K562 (cell line): Measurements from ENCODE around the gene ZFP36. TPM values are rescaled to one million over a fixed set of nuclear protein-coding genes. Genes with fewer than 3 reads are reported as not detected.
A peak's percentile ranks its signal among the peaks of the same experiment; 100 is the strongest.

ENCODE experiments used
- ARID4B ChIP-seq: sonication (generic); formaldehyde crosslinking; IDR thresholded peaks from 2 replicates; pipeline ENCODE4 v1.8.0; 2022; ENCODE audit warnings: mild to moderate bottlenecking, missing genetic modification reagents
- CBX5 ChIP-seq: IDR thresholded peaks from 2 replicates; pipeline ENCODE4 v1.6.1; 2014; ENCODE audit warnings: low read depth, borderline replicate concordance
- CTCFL ChIP-seq: IDR thresholded peaks from 2 replicates; pipeline ENCODE4 v1.6.1; 2011; ENCODE audit warnings: borderline replicate concordance, low read depth, mild to moderate bottlenecking, moderate library complexity, low read length; ENCODE audit not compliant: insufficient read depth, poor library complexity, severe bottlenecking
- GTF2E2 ChIP-seq: fragments of 200-800 bp; sonication (Bioruptor generic); IDR thresholded peaks from 2 replicates; pipeline ENCODE4 v1.6.1; 2016; ENCODE audit warnings: missing genetic modification characterization, missing compliant biosample characterization
- ILK ChIP-seq: fragments of 450-650 bp; IDR thresholded peaks from 2 replicates; pipeline ENCODE4 v1.6.1; 2016; ENCODE audit warnings: missing genetic modification characterization, low read depth, mild to moderate bottlenecking, missing compliant biosample characterization, moderate library complexity, borderline replicate concordance
- NCOA2 ChIP-seq, 2 experiments: fragments of 450-650 bp; IDR thresholded peaks; 2 replicates each; pipeline ENCODE4 v1.6.1; 2018; ENCODE audit warnings: mild to moderate bottlenecking in 2 of 2, moderate library complexity in 1 of 2; ENCODE audit not compliant: partially characterized antibody in 2 of 2
- POLR2B ChIP-seq: fragments of 450-650 bp; IDR thresholded peaks from 2 replicates; pipeline ENCODE4 v1.6.1; 2018; ENCODE audit warnings: low read depth; ENCODE audit not compliant: partially characterized antibody
- RBM14 ChIP-seq: fragments of 200-400 bp; formaldehyde crosslinking; IDR thresholded peaks from 2 replicates; pipeline ENCODE4 v1.6.1; 2018; ENCODE audit warnings: low read depth, mild to moderate bottlenecking, low read length, moderate library complexity, borderline replicate concordance; ENCODE audit not compliant: insufficient read depth
- SIN3A ChIP-seq, 2 experiments: fragments of 150-350 bp in 1 of 2; IDR thresholded peaks; 2 replicates each; pipeline ENCODE4 v1.6.1; 2011 to 2016; ENCODE audit warnings: borderline replicate concordance in 2 of 2, low read depth in 2 of 2, low read length in 2 of 2, mild to moderate bottlenecking in 2 of 2, moderate library complexity in 2 of 2; ENCODE audit not compliant: control insufficient read depth in 1 of 2
- SMC3 ChIP-seq: conservative IDR thresholded peaks from 2 replicates; pipeline ENCODE4 v1.6.1; 2011; ENCODE audit warnings: low read depth, low read length, improper control_type of control experiment; ENCODE audit not compliant: insufficient read depth
- SREBF2 ChIP-seq: sonication (generic); formaldehyde crosslinking; IDR thresholded peaks from 2 replicates; pipeline ENCODE4 v1.4.0; 2020; ENCODE audit warnings: mild to moderate bottlenecking, missing genetic modification reagents
- SRSF9 ChIP-seq: fragments of 200-400 bp; formaldehyde crosslinking; IDR thresholded peaks from 2 replicates; pipeline ENCODE4 v1.6.1; 2017; ENCODE audit warnings: low read depth, low read length, borderline replicate concordance
- ZC3H11A ChIP-seq: IDR thresholded peaks from 2 replicates; pipeline ENCODE4 v1.6.1; 2012; ENCODE audit warnings: low read depth, low read length, improper control_type of control experiment
- ZNF184 ChIP-seq: sonication (generic); formaldehyde crosslinking; IDR thresholded peaks from 2 replicates; pipeline ENCODE4 v1.5.0; 2020; ENCODE audit warnings: missing genetic modification reagents
- ZNF449 ChIP-seq: fragments of 250-450 bp; sonication (Bioruptor Pico); IDR thresholded peaks from 2 replicates; pipeline ENCODE4 v1.8.0; 2022; ENCODE audit warnings: moderate library complexity, mild to moderate bottlenecking, inconsistent platforms
- ZNF77 ChIP-seq: fragments of 250-450 bp; sonication (Bioruptor Pico); IDR thresholded peaks from 2 replicates; pipeline ENCODE4 v1.5.0; 2020
- polyA plus RNA-seq, 8 experiments: library from polyadenylated mRNA; depleted of rRNA in 4 of 8; stranded (reverse) in 5 of 8; unstranded in 3 of 8; fragments of >200 nt; fragmentation: Nextera tagmentation in 2 of 8; fragmentation: Illumina TruSeq in 1 of 8; extraction: Ambion mirVana in 2 of 8; extraction: Trizol in 1 of 8; gene quantifications; 2 replicates each; pipeline versions ENCODE4 v1.2.1 to v1.2.3, GENCODE V29; 2011 to 2014; ENCODE audit warnings: inconsistent platforms in 1 of 8, missing spikeins in 1 of 8
- total RNA-seq, 7 experiments: library from RNA; depleted of rRNA in 6 of 7; stranded (reverse); fragments of >200 nt in 6 of 7; fragmentation: Illumina TruSeq in 2 of 7; extraction: Trizol in 2 of 7; gene quantifications; 2 replicates each; pipeline versions ENCODE4 v1.2.1 to v1.2.3, GENCODE V29; 2011 to 2021; ENCODE audit warnings: low replicate concordance in 1 of 7

The ZFP36 gene
- total and polyA plus RNA-seq, 9 of the 15 experiments (the other 6 are each of a cell fraction or from before 2014, with no cell fraction given), result 1.0 to 20.1 (median 3.5) TPM

- no peak for TF ChIP-seq GTF2E2
- TF ChIP-seq NCOA2 (IDR thresholded peaks at IDR 0.05; ENCODE audit: partially characterized antibody in 2 of 2), result no peak
- no peak for TF ChIP-seq ZNF184 (CRISPR knock-in tag)
- no peak for TF ChIP-seq CBX5
- no peak for TF ChIP-seq ZNF449 (CRISPR knock-in tag)
- TF ChIP-seq ZNF77 (CRISPR knock-in tag), result no peak
- TF ChIP-seq ILK (tag), result no peak
- no peak for TF ChIP-seq ZC3H11A
- TF ChIP-seq SREBF2 (CRISPR knock-in tag), result no peak
- TF ChIP-seq ARID4B (CRISPR knock-in tag), result no peak
- TF ChIP-seq SRSF9, result no peak
- TF ChIP-seq CTCFL, result no peak
- peak; percentile 72 for TF ChIP-seq POLR2B
- TF ChIP-seq RBM14, result no peak
- TF ChIP-seq SIN3A (IDR thresholded peaks at IDR 0.05; ENCODE audit: borderline replicate concordance in 2 of 2, control insufficient read depth in 1 of 2, low read depth in 2 of 2, low read length in 2 of 2), result 0 out of 4 replicates have a peak, but pooled peaks of 1 of the 2 experiments have one; percentile 28
- TF ChIP-seq SMC3, result no peak
These were observed 3.6 kb downstream of the ZFP36 start (continued) for GRCh38 chr19:39410017-39410830.
